GM12878 (cell line): ENCODE results near the gene FAM120A. TPM values are rescaled to one million over a fixed set of nuclear protein-coding genes. Genes with fewer than 3 reads are reported as not detected.

ENCODE experiments used
- CBFB ChIP-seq: IDR thresholded peaks from 2 replicates; pipeline ENCODE4 v1.6.1; 2016; ENCODE audit warnings: antibody characterized with exemption, low read depth
- HCFC1 ChIP-seq: fragments of 150-350 bp; IDR thresholded peaks from 2 replicates; pipeline ENCODE4 v1.6.1; 2014; ENCODE audit warnings: low read length
- PRDM15 ChIP-seq: fragments of 450-650 bp; formaldehyde crosslinking; IDR thresholded peaks from 2 replicates; pipeline ENCODE4 v1.4.0; 2020; ENCODE audit warnings: mild to moderate bottlenecking, moderate library complexity
- ZBTB11 ChIP-seq: fragments of 450-650 bp; formaldehyde crosslinking; IDR thresholded peaks from 2 replicates; pipeline ENCODE4 v1.5.0; 2022; ENCODE audit warnings: mild to moderate bottlenecking, missing genetic modification characterization
- polyA plus RNA-seq, 11 experiments: library from polyadenylated mRNA; depleted of rRNA in 4 of 11; unstranded in 6 of 11; stranded (reverse) in 5 of 11; fragments of >200 nt; fragmentation: Nextera tagmentation in 4 of 11; fragmentation: Illumina TruSeq in 1 of 11; extraction: Ambion mirVana in 4 of 11; extraction: Trizol in 1 of 11; gene quantifications; 1 replicate in 1 of 11; 2 replicates in 10 of 11; pipeline versions ENCODE4 v1.2.1 to v1.2.3, GENCODE V29; 2011 to 2016; ENCODE audit warnings: inconsistent platforms in 2 of 11, missing spikeins in 2 of 11, low read depth in 1 of 11
- total RNA-seq, 4 experiments: library from RNA; depleted of rRNA in 3 of 4; stranded (reverse); fragments of >200 nt in 3 of 4; fragmentation: Illumina TruSeq in 1 of 4; extraction: Trizol in 1 of 4; gene quantifications; 2 replicates each; pipeline versions ENCODE4 v1.2.1 to v1.2.3, GENCODE V29; 2013 to 2021

Gene FAM120A
- total and polyA plus RNA-seq, 10 of the 15 experiments (the other 5 are each of a cell fraction or from before 2014, with no cell fraction given) = 13.1 to 89.6 (median 52.5) TPM

GRCh38 chr9:93467462-93467861 is 16.0 kb downstream of the FAM120A start (continued):
- TF ChIP-seq ZBTB11 (CRISPR knock-in tag) (no peak), PRDM15 (CRISPR knock-in tag) (no peak), HCFC1 (no peak), CBFB (no peak)
